ENCODE measurements around the gene ERVMER34-1.

Gene ERVMER34-1, protein sequence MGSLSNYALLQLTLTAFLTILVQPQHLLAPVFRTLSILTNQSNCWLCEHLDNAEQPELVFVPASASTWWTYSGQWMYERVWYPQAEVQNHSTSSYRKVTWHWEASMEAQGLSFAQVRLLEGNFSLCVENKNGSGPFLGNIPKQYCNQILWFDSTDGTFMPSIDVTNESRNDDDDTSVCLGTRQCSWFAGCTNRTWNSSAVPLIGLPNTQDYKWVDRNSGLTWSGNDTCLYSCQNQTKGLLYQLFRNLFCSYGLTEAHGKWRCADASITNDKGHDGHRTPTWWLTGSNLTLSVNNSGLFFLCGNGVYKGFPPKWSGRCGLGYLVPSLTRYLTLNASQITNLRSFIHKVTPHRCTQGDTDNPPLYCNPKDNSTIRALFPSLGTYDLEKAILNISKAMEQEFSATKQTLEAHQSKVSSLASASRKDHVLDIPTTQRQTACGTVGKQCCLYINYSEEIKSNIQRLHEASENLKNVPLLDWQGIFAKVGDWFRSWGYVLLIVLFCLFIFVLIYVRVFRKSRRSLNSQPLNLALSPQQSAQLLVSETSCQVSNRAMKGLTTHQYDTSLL

GRCh38 chr4:52750819-52751486 is at the start of gene ERVMER34-1:
TSS of gene ERVMER34-1 (minus strand) at chr4:52751425. CDS start at chr4:52745520, 5,905 bp downstream.
- DNase-seq = no peak

DNA sequence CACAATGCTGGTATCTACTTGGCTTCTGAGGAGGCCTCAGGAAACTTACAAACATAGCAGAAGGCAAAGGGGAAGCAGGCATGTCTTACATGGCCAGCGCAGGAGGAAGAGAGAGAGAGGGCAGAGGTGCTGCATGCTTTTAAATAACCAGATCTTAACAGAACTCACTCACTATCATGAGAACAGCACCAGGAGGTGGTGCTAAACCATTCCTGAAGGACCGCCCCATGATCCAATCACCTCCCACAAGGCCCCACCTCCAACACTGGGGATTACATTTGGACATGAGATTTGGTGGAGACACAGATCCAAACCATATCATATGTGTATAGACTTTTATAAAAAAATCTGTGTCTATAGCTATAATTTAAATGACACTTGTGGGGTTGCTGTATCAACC is 48.6 kb upstream of the ERVMER34-1 start:
- DNase-seq = no peak

DNA sequence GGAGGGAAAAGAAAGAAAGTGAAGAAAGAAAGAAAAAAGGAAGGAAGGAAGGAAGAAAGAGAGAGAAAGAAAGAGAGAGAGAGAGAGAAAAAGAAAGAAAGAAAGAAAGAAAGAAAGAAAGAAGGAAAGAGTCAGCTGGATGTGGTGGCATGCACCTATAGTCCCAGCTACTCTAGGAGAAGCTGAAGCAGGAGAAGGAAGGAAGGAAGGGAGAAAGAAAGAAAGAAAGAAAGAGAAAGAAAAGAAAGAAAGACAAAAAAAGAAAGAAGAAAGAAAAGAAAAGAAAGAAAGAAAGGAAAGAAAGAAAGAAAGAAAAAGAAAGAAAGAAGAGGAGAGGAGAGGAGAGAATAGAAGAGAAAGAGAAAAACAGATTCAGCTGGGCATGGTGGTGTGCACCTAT is 44.3 kb upstream of the ERVMER34-1 start:
- no peak for DNase-seq

DNA sequence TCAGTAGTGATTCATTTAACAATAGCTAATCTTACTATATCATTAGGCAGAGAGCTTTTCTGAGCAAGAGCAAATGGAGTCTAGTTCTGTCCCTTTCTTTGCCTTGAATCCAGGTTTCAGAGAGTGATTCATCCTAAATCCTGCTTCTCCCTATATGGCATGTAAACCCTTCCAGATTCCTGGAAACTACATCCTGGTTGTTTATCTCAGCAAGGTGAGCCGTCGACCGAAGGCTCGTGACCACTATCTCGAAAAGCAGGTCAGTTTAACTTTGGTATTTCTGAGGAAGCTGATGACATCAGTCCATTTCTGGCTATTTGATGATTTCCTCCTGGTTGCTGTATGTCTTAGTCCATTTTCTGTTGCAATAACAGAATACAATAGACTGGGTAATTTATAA is 40.7 kb upstream of the ERVMER34-1 start:
- no peak for DNase-seq

GRCh38 chr4:52789774-52790173 is 38.5 kb upstream of the ERVMER34-1 start:
- no peak for DNase-seq

DNA sequence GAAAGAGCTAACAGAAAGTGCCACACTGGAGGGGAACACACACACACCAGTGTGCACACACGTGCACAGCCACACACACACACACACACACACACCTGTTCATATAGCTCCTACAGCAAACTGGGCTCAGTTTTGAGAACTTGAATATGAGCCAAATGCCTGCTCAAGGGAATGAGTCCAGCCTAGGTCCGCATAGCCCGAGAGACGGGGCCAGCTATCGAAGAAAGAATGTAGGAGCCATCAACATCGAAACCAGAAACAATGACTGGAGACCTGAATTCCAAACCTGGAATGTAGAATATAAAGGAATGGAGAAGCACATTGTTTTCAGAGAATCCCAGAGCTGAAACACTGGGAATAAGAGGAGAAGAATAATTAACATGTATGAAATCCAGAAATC is 37.6 kb upstream of the ERVMER34-1 start:
- no peak for DNase-seq

DNA sequence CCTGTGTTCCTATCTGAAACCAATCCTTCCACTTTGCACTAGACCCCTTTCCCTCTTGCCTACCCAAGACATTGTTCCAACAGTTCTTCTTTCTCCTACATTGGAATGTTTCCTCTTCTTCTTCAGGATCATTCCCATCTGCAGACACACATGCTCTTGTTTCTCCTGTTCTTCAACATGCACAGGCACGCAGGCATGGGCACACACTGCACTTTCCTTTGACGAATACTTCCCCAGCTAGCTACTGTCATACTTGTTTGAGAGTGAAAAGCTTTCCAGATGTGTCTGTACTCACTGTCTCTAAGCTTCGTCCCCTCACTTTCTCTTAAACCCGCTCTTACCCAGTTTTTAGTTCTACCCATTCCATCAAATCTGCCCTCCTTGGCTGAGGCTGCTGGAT is 31.8 kb upstream of the ERVMER34-1 start:
- DNase-seq = no peak

GRCh38 chr4:52780617-52781354 is 29.6 kb upstream of the ERVMER34-1 start:
- no peak for DNase-seq

- no peak for DNase-seq
These were observed 29.0 kb upstream of the ERVMER34-1 start for GRCh38 chr4:52780206-52780605.

- no peak for DNase-seq
These were observed 9.0 kb upstream of the ERVMER34-1 start for GRCh38 chr4:52760256-52760655.

- DNase-seq = no peak
These were observed 4.2 kb upstream of the ERVMER34-1 start for GRCh38 chr4:52755426-52755825.

GRCh38 chr4:52752936-52753335 is 1.7 kb upstream of the ERVMER34-1 start:
- DNase-seq = no peak

DNA sequence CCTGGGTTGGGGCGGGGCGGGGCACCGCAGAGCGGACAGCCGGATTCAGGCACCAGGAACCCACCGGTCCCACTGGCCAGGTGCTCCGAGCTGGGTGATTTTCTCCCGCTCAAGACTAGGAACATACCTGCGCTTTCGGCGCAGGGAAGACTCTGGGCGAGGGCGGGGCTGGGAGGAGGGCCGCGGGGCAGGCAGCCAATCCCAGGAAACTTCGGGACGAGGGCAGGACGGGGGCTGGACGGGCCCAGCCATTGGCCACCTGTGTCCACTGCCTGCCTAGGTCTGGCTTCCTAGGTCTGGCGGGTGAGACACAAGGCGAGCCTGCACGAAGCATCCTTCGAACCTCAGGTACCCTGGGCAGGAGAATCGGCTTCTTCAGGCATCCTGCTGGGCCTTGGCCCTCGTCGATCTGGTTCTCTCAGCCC is 274 bp upstream of the ERVMER34-1 start:
- DNase-seq = no peak

- no peak for DNase-seq
These were observed 1.0 kb downstream of the ERVMER34-1 start for GRCh38 chr4:52750213-52750612.

- peak; percentile 63 for DNase-seq
These were observed 2.8 kb downstream of the ERVMER34-1 start for GRCh38 chr4:52748432-52748831.

DNA sequence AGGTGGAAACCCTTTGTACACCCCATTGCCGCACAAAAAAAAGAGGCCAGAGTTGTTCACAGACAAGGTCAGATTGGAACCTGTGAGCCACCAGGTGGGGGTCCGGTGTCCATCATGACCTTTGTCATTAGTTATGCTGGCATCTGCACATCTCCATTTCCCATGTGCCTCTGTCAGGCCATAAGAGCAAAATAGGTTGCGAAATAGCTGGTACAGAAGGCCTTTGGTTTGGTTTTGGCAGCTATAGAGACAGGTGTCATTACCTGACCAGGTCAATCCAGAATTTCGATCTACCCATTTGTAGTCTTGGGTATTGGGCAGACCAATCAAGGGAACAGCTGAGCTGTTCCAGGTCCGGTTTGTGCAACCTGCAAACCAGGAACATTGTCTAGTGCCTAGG is 6.6 kb downstream of the ERVMER34-1 start:
- DNase-seq = no peak

- DNase-seq = no peak
These were observed 7.7 kb downstream of the ERVMER34-1 start for GRCh38 chr4:52743444-52744019.

DNA sequence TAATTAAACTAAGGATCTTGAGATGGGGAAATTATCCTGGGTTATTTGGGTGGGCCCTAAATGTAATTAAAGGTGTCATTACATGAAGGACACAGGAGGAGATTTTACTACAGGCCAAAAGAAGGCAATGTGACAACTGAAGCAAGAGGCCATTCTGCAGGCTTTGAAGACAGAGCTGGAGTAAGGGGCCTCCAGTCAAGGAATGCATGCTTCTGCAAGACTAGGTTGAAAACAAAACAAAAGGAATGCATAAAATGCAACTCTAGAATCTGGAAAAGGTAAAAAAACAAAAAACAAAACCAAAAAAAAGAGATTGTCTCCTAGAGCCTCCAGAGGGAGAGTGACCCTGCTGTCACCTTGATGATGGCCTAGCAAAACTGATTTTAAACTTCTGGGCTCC is 21.6 kb downstream of the ERVMER34-1 start:
- DNase-seq = no peak

GRCh38 chr4:52728691-52729240 is 22.5 kb downstream of the ERVMER34-1 start:
- no peak for DNase-seq

DNA sequence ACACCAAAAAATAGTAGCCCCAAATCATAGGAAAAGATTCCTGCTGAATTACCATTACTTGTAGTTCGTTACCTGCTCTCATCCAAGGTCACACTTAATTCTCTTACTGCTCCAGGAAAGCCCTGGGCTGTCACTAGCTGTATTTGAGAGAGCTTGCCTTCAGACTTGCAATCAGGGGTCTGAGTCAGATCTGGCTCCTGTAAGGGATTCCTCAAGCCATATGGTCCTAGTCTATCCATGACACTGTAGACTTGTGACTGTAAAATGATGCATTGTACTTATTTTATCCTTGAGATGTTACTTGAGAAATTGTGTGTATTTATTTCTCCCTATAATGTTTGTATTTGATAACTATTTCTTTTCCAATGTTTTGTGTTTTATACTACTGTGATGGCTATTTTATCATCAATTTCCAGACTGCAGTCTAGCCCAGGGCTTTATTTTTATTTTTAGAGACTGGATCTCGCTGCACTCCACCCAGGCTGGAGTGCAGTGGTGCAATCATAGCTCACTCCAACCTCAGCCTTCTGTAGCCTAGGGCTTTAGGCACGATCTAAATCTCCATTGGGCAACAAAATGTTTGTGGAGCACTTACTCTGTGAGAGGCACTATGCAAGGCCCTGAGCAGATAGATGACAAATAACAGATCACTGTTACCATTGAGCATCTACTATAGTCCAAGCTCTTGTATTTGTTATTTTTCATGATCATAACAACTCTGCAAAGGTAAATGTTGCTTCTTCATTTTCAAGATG is 24.2 kb downstream of the ERVMER34-1 start:
- no peak for DNase-seq

DNA sequence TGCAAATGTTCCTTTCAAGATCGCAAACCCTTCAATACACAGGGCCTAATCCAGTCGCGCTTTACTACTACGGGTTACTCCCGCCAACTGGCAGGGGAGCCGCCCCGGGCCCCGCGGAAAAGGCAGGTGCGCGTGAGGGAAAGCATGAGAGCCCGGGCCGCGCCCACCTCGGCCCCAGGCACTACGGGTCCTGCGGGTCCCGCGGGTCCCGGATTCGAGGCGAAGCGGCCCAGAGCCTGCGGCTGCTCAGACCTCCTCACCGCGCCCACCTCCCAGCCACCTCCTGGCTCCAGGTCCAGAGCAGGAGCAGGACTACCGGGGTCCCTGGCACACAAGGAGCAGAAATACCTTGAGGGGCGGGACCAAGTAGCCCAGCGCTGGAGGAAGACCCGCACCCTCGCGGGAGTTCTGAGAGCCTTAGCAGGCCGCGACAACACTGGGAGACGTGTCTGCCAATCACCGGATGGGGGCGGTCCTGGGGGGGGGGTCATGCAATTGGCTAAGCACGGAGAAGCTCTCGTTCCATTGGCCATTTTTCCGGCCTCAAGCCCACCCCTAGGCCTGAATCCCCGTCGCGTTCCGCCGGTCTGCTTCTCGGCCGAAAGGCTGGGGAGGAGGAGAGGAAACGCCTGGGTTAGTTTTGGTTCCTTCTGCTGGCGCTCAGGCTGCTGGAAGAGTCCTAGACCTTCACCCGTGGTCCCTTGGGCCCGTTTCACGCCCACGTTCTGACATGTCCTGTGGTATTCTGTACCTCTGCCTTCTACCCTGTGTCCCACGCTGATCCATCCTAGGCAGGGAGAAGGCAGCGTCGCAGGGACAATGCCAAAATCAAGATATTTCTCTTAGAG is 29.0 kb downstream of the ERVMER34-1 start:
- DNase-seq = peak; percentile 84
